OCI-LY3 (cell line): ENCODE measurements around the gene EPDR1.

Experiments
- H2AFZ ChIP-seq: fragments of 200-600, 300-600 bp; shearing (Covaris generic); 2 replicates; pipeline ENCODE4 v1.6.0; 2014; ENCODE audit warnings: antibody characterized with exemption, low read depth, low read length
- H3K27ac ChIP-seq: fragments of 200-600, 300-600 bp; sonication (generic); 2 replicates; pipeline ENCODE4 v1.5.1; 2014; ENCODE audit warnings: mild to moderate bottlenecking, low read length, moderate library complexity, mixed read lengths
- H3K27me3 ChIP-seq: fragments of 200-600, 300-600 bp; sonication (generic); 2 replicates; pipeline ENCODE4 v1.6.1; 2014; ENCODE audit warnings: low read depth, low read length, mixed read lengths
- H3K36me3 ChIP-seq: fragments of 200-600, 300-600 bp; sonication (generic); replicated peaks from 2 replicates; pipeline ENCODE3; 2014; ENCODE audit warnings: low read depth, low read length, mixed read lengths
- H3K4me1 ChIP-seq: fragments of 300-600, 200-600 bp; sonication (generic); 2 replicates; pipeline ENCODE4 v1.6.1; 2014; ENCODE audit warnings: low read length, mixed read lengths
- H3K4me2 ChIP-seq: fragments of 200-600, 300-600 bp; sonication (generic); 2 replicates; pipeline ENCODE4 v1.6.1; 2014; ENCODE audit warnings: low read length, mixed read lengths
- H3K4me3 ChIP-seq: fragments of 300-600, 200-600 bp; sonication (generic); 2 replicates; pipeline ENCODE4 v1.5.1; 2014; ENCODE audit warnings: antibody characterized with exemption, mild to moderate bottlenecking, low read length, moderate library complexity
- H3K79me2 ChIP-seq: fragments of 300-600, 200-600 bp; shearing (Covaris generic); 2 replicates; pipeline ENCODE4 v1.6.1; 2014; ENCODE audit warnings: mild to moderate bottlenecking, low read length, mixed read lengths
- H3K9ac ChIP-seq: fragments of 300-600, 200-600 bp; shearing (Covaris generic); 2 replicates; pipeline ENCODE4 v1.6.0; 2014; ENCODE audit warnings: mild to moderate bottlenecking, low read length, moderate library complexity
- H3K9me3 ChIP-seq: fragments of 200-600, 300-600 bp; shearing (Covaris generic); 2 replicates; pipeline ENCODE4 v1.6.1; 2014; ENCODE audit warnings: low read length, mixed read lengths; ENCODE audit not compliant: insufficient read depth
- H4K20me1 ChIP-seq: fragments of 200-600, 300-600 bp; sonication (generic); 2 replicates; pipeline ENCODE4 v1.6.1; 2016; ENCODE audit warnings: low read length, mixed read lengths; ENCODE audit not compliant: insufficient read depth
- CTCF ChIP-seq: fragments of 200-600, 300-600 bp; sonication (generic); IDR thresholded peaks from 2 replicates; pipeline ENCODE4 v1.5.1; 2014; ENCODE audit warnings: antibody characterized with exemption, low read length, low read depth
- EZH2phosphoT487 ChIP-seq: fragments of 200-600 bp; shearing (Covaris generic); IDR thresholded peaks from 2 replicates; pipeline ENCODE4 v1.6.1; 2018; ENCODE audit warnings: antibody characterized with exemption, mixed run types, low read depth

Gene EPDR1

GRCh38 chr7:37988721-37989650 lies 68.5 kb downstream of the EPDR1 start:
- Histone ChIP-seq H3K36me3 (no peaks in the 10 kb centered on the region), H3K4me1 (no peaks in the 10 kb centered on the region), H3K79me2 (no peaks in the 10 kb centered on the region), H3K27ac (no peak overlapping the region), H3K27me3 (no peaks in the 10 kb centered on the region; the same call in 1 of the 2 replicates), H2AFZ (no peak overlapping the region), H3K4me3 (no peak overlapping the region), H4K20me1 (no peaks in the 10 kb centered on the region), H3K9me3 (no peaks in the 10 kb centered on the region), H3K4me2 (no peak overlapping the region), H3K9ac (no peak overlapping the region)
- no peak for TF ChIP-seq CTCF
- no peak for TF ChIP-seq EZH2phosphoT487

GRCh38 chr7:37990337-37990736 lies 69.9 kb downstream of the EPDR1 start:
- Histone ChIP-seq H3K27me3 (no peaks in the 10 kb centered on the region; the same call in 1 of the 2 replicates), H2AFZ (no peak overlapping the region), H3K79me2 (no peaks in the 10 kb centered on the region), H3K36me3 (no peaks in the 10 kb centered on the region), H3K4me3 (no peak overlapping the region), H3K9ac (no peak overlapping the region), H4K20me1 (no peaks in the 10 kb centered on the region), H3K9me3 (no peaks in the 10 kb centered on the region), H3K27ac (no peak overlapping the region), H3K4me1 (no peaks in the 10 kb centered on the region), H3K4me2 (no peak overlapping the region)
- no peak for TF ChIP-seq CTCF
- no peak for TF ChIP-seq EZH2phosphoT487

GRCh38 chr7:37993060-37993501 lies 72.6 kb downstream of the EPDR1 start:
- no peaks in the 10 kb centered on the region for H3K9me3 ChIP-seq
- no peaks in the 10 kb centered on the region for H4K20me1 ChIP-seq
- H3K4me1 ChIP-seq, result no peaks in the 10 kb centered on the region
- H3K36me3 ChIP-seq, result no peaks in the 10 kb centered on the region
- no peak overlapping the region for H3K4me2 ChIP-seq
- H3K79me2 ChIP-seq, result no peaks in the 10 kb centered on the region
- TF ChIP-seq CTCF (no peak), EZH2phosphoT487 (no peak)
- H3K27me3 ChIP-seq, result no peaks in the 10 kb centered on the region
- H2AFZ ChIP-seq, result no peak overlapping the region
- H3K9ac ChIP-seq, result no peak overlapping the region
- H3K27ac ChIP-seq, result no peak overlapping the region
- H3K4me3 ChIP-seq, result no peak overlapping the region

GRCh38 chr7:37999673-38000072 lies 79.2 kb downstream of the EPDR1 start:
- Histone ChIP-seq H4K20me1 (no peaks in the 10 kb centered on the region), H3K9ac (no peak overlapping the region), H3K4me3 (no peak overlapping the region), H3K27me3 (peaks cover 17% of the 10 kb centered on the region; the same call in 1 of the 2 replicates), H3K4me2 (no peak overlapping the region), H2AFZ (no peak overlapping the region), H3K4me1 (no peaks in the 10 kb centered on the region), H3K36me3 (no peaks in the 10 kb centered on the region), H3K27ac (no peak overlapping the region), H3K79me2 (no peaks in the 10 kb centered on the region), H3K9me3 (no peaks in the 10 kb centered on the region)
- TF ChIP-seq CTCF (no peak), EZH2phosphoT487 (no peak)
